ENCODE results near the gene RASL10A. TPM values are rescaled to one million over a fixed set of nuclear protein-coding genes. Genes with fewer than 3 reads are reported as not detected.
"Not testable (repeated sequence)": the region's sequence is repeated elsewhere in the genome, so short reads cannot be mapped to it uniquely, and the experiment has no call there.

The RASL10A gene
- total RNA-seq (under 1 TPM; 0.36 to 0.79 TPM), polyA plus RNA-seq (not detected)

- POLR2A ChIA-PET (ENCODE audit: partially characterized antibody): no interaction called here
- no peaks in the 10 kb centered on the region for H3K9me3 ChIP-seq (ENCODE audit: control insufficient read depth in 1 of 2, low read length in 2 of 2)
- H3K27ac ChIP-seq (ENCODE audit: low read depth, low read length): no peak within 1 kb of the TSS
- Mint-ChIP-seq H3K36me3 (no peaks in the 10 kb centered on the region), H3K9me3 (peaks cover 0 to 6% (median 0%) of the 10 kb centered on the region in 8 donors), H3K4me1 (peaks cover 10 to 37% (median 15%) of the 10 kb centered on the region in 4 donors), H3K27me3 (peaks cover 29 to 33% of the 10 kb centered on the region in 2 donors), H3K27ac (peak within 1 kb of the TSS in 2 of 7 donors; percentile 3 to 45), H3K4me3 (peak within 1 kb of the TSS; percentile 31 to 75 (median 61))
- no peaks in the 10 kb centered on the region for H3K36me3 ChIP-seq (ENCODE audit: insufficient read depth, low read length)
- CTCF ChIA-PET (ENCODE audit: partially characterized antibody): no interaction called here
- no peak for DNase-seq
- peaks cover 19% of the 10 kb centered on the region for H3K4me1 ChIP-seq (ENCODE audit: insufficient read depth, low read length)
- H3K27me3 ChIP-seq (ENCODE audit: insufficient read depth, low read length): peaks cover 26% of the 10 kb centered on the region
- no peak within 1 kb of the TSS for H3K4me3 ChIP-seq (ENCODE audit: low read length in 2 of 2)
- intact Hi-C loops (cut with micrococcal nuclease): no loop called here
These were observed at the start of gene RASL10A for GRCh38 chr22:29315286-29316140. Gene RASL10A, minus strand, starts transcription at chr22:29315697. Its CDS starts 451 bp downstream, at chr22:29315246.

GRCh38 chr22:29359469-29359868 is 44.0 kb upstream of the RASL10A start:
- peaks cover 0 to 1% (median 0%) of the 10 kb centered on the region in 4 donors for H3K4me1 Mint-ChIP-seq
- no peak overlapping the region for H3K4me3 Mint-ChIP-seq
- ChIA-PET CTCF (ENCODE audit: partially characterized antibody) (no interaction called here), POLR2A (ENCODE audit: partially characterized antibody) (no interaction called here)
- Histone ChIP-seq H3K27me3 (ENCODE audit: insufficient read depth, low read length) (no peaks in the 10 kb centered on the region), H3K9me3 (ENCODE audit: control insufficient read depth in 1 of 2, low read length in 2 of 2) (no peaks in the 10 kb centered on the region), H3K4me3 (ENCODE audit: low read length in 2 of 2) (no peak overlapping the region), H3K4me1 (ENCODE audit: insufficient read depth, low read length) (no peaks in the 10 kb centered on the region), H3K36me3 (ENCODE audit: insufficient read depth, low read length) (peaks cover 37% of the 10 kb centered on the region), H3K27ac (ENCODE audit: low read depth, low read length) (no peak overlapping the region)
- intact Hi-C loops (cut with micrococcal nuclease): no loop called here
- H3K27ac Mint-ChIP-seq: no peak overlapping the region
- H3K9me3 Mint-ChIP-seq: no peaks in the 10 kb centered on the region
- DNase-seq: no peak
- H3K36me3 Mint-ChIP-seq: peaks cover 29 to 70% of the 10 kb centered on the region in 2 donors
- no peaks in the 10 kb centered on the region for H3K27me3 Mint-ChIP-seq

GRCh38 chr22:29357193-29357890 is 41.8 kb upstream of the RASL10A start:
- CTCF ChIA-PET (ENCODE audit: partially characterized antibody): interaction anchor here (0.7 kb wide), 1 partner anchor 23 kb away, joined by 4 read pairs; no protein-coding TSS in a partner anchor

GRCh38 chr22:29353860-29354259 is 38.4 kb upstream of the RASL10A start:
- Histone ChIP-seq H3K36me3 (ENCODE audit: insufficient read depth, low read length) (peaks cover 75% of the 10 kb centered on the region), H3K27me3 (ENCODE audit: insufficient read depth, low read length) (no peaks in the 10 kb centered on the region), H3K4me3 (ENCODE audit: low read length in 2 of 2) (no peak overlapping the region), H3K27ac (ENCODE audit: low read depth, low read length) (no peak overlapping the region), H3K9me3 (ENCODE audit: control insufficient read depth in 1 of 2, low read length in 2 of 2) (no peaks in the 10 kb centered on the region), H3K4me1 (ENCODE audit: insufficient read depth, low read length) (no peaks in the 10 kb centered on the region)
- no peaks in the 10 kb centered on the region for H3K27me3 Mint-ChIP-seq
- H3K9me3 Mint-ChIP-seq: no peaks in the 10 kb centered on the region
- peaks cover 0 to 1% (median 0%) of the 10 kb centered on the region in 4 donors for H3K4me1 Mint-ChIP-seq
- intact Hi-C loops (cut with micrococcal nuclease): no loop called here
- H3K27ac Mint-ChIP-seq: no peak overlapping the region
- DNase-seq: no peak
- peaks cover 42 to 84% of the 10 kb centered on the region in 2 donors for H3K36me3 Mint-ChIP-seq
- H3K4me3 Mint-ChIP-seq: no peak overlapping the region
- CTCF ChIA-PET (ENCODE audit: partially characterized antibody): no interaction called here
- POLR2A ChIA-PET (ENCODE audit: partially characterized antibody): no interaction called here

More at GRCh38 chr22:29357193-29357890, 41.8 kb upstream of the RASL10A start:
- peaks cover 57% of the 10 kb centered on the region for H3K36me3 ChIP-seq (ENCODE audit: insufficient read depth, low read length)
- POLR2A ChIA-PET (ENCODE audit: partially characterized antibody): interaction anchor here (0.6 kb wide), 1 partner anchor 1427 kb away, joined by 3 read pairs; no protein-coding TSS in a partner anchor
- intact Hi-C loops (cut with micrococcal nuclease); H3K9me3 ChIP-seq (ENCODE audit: control insufficient read depth in 1 of 2, low read length in 2 of 2); H3K4me1 Mint-ChIP-seq; DNase-seq; H3K27me3 ChIP-seq (ENCODE audit: insufficient read depth, low read length); H3K27ac Mint-ChIP-seq; H3K27ac ChIP-seq (ENCODE audit: low read depth, low read length); H3K4me3 Mint-ChIP-seq; H3K27me3 Mint-ChIP-seq; H3K4me1 ChIP-seq (ENCODE audit: insufficient read depth, low read length); H3K4me3 ChIP-seq (ENCODE audit: low read length in 2 of 2); H3K9me3 Mint-ChIP-seq: not testable (repeated sequence)
- H3K36me3 Mint-ChIP-seq: peaks cover 43 to 83% of the 10 kb centered on the region in 2 donors

- DNase-seq: no peak
- H3K9me3 Mint-ChIP-seq: no peaks in the 10 kb centered on the region
- H3K27me3 Mint-ChIP-seq: no peaks in the 10 kb centered on the region
- no peak overlapping the region for H3K4me3 Mint-ChIP-seq
- H3K4me3 ChIP-seq (ENCODE audit: low read length in 2 of 2): no peak overlapping the region
- H3K27ac ChIP-seq (ENCODE audit: low read depth, low read length): no peak overlapping the region
- H3K4me1 Mint-ChIP-seq: peaks cover 0 to 1% (median 0%) of the 10 kb centered on the region in 4 donors
- POLR2A ChIA-PET (ENCODE audit: partially characterized antibody): no interaction called here
- CTCF ChIA-PET (ENCODE audit: partially characterized antibody): no interaction called here
- H3K4me1 ChIP-seq (ENCODE audit: insufficient read depth, low read length): no peaks in the 10 kb centered on the region
- peaks cover 46 to 84% of the 10 kb centered on the region in 2 donors for H3K36me3 Mint-ChIP-seq
- no peak overlapping the region for H3K27ac Mint-ChIP-seq
- H3K27me3 ChIP-seq (ENCODE audit: insufficient read depth, low read length): no peaks in the 10 kb centered on the region
- H3K9me3 ChIP-seq (ENCODE audit: control insufficient read depth in 1 of 2, low read length in 2 of 2): no peaks in the 10 kb centered on the region
- intact Hi-C loops (cut with micrococcal nuclease): no loop called here
- H3K36me3 ChIP-seq (ENCODE audit: insufficient read depth, low read length): peaks cover 73% of the 10 kb centered on the region
These were observed 37.8 kb upstream of the RASL10A start for GRCh38 chr22:29353286-29353685.

- intact Hi-C loops (cut with micrococcal nuclease): no loop called here
- no peak for DNase-seq
- Mint-ChIP-seq H3K27ac (no peak overlapping the region), H3K36me3 (peaks cover 51 to 85% of the 10 kb centered on the region in 2 donors), H3K27me3 (no peaks in the 10 kb centered on the region), H3K4me1 (peaks cover 0 to 1% (median 0%) of the 10 kb centered on the region in 4 donors), H3K4me3 (no peak overlapping the region), H3K9me3 (no peaks in the 10 kb centered on the region)
- ChIA-PET CTCF (ENCODE audit: partially characterized antibody) (no interaction called here), POLR2A (ENCODE audit: partially characterized antibody) (no interaction called here)
- H3K4me3 ChIP-seq (ENCODE audit: low read length in 2 of 2): no peak overlapping the region
- no peaks in the 10 kb centered on the region for H3K27me3 ChIP-seq (ENCODE audit: insufficient read depth, low read length)
- no peaks in the 10 kb centered on the region for H3K4me1 ChIP-seq (ENCODE audit: insufficient read depth, low read length)
- H3K36me3 ChIP-seq (ENCODE audit: insufficient read depth, low read length): peaks cover 73% of the 10 kb centered on the region
- no peaks in the 10 kb centered on the region for H3K9me3 ChIP-seq (ENCODE audit: control insufficient read depth in 1 of 2, low read length in 2 of 2)
- H3K27ac ChIP-seq (ENCODE audit: low read depth, low read length): no peak overlapping the region
These were observed 37.3 kb upstream of the RASL10A start for GRCh38 chr22:29352778-29353177.

GRCh38 chr22:29351891-29352290 is 36.4 kb upstream of the RASL10A start:
- Histone ChIP-seq H3K27me3 (ENCODE audit: insufficient read depth, low read length) (no peaks in the 10 kb centered on the region), H3K4me1 (ENCODE audit: insufficient read depth, low read length) (no peaks in the 10 kb centered on the region), H3K4me3 (ENCODE audit: low read length in 2 of 2) (no peak overlapping the region), H3K27ac (ENCODE audit: low read depth, low read length) (no peak overlapping the region), H3K9me3 (ENCODE audit: control insufficient read depth in 1 of 2, low read length in 2 of 2) (no peaks in the 10 kb centered on the region), H3K36me3 (ENCODE audit: insufficient read depth, low read length) (peaks cover 82% of the 10 kb centered on the region)
- POLR2A ChIA-PET (ENCODE audit: partially characterized antibody): no interaction called here
- Mint-ChIP-seq H3K27ac (peak overlapping the region in 1 of 7 donors; percentile 29), H3K36me3 (peaks cover 60 to 92% of the 10 kb centered on the region in 2 donors), H3K4me3 (no peak overlapping the region), H3K9me3 (no peaks in the 10 kb centered on the region), H3K4me1 (peaks cover 0 to 1% (median 0%) of the 10 kb centered on the region in 4 donors), H3K27me3 (no peaks in the 10 kb centered on the region)
- intact Hi-C loops (cut with micrococcal nuclease): no loop called here
- CTCF ChIA-PET (ENCODE audit: partially characterized antibody): no interaction called here
- no peak for DNase-seq
